K562 (cell line): Measurements from ENCODE around the gene SLC38A10. TPM values are rescaled to one million over a fixed set of nuclear protein-coding genes. Genes with fewer than 3 reads are reported as not detected.

Source experiments
- ATAC-seq: fragments of 200-7000 bp; cut with Tn5 transposase; 3 replicates; pipeline ENCODE4 v1.9.1; 2020; ENCODE audit warnings: moderate library complexity
- BruUV-seq: library from RNA; stranded (reverse); fragments of 400-500 nt; replicated peaks from 2 replicates; lab custom pipeline; 2021; lab: Mats Ljungman, UMichigan
- CTCF ChIA-PET: fragments of 300-600 bp; formaldehyde crosslinking; extraction: SDS; loops from one replicate; lab custom pipeline; 2021; ENCODE audit warnings: low intra/inter-chr PET ratio; lab: Yijun Ruan, JAX
- POLR2A ChIA-PET: fragments of 300-600, 350-650 bp; sonication (Branson Sonifier 250); formaldehyde crosslinking; extraction: SDS; loops from one replicate; lab custom pipeline; 2021; ENCODE audit warnings: antibody characterized with exemption, inconsistent platforms; lab: Yijun Ruan, JAX
- DNase-seq, 4 experiments: peaks; one replicate each; pipeline versions ENCODE4 v3.0.0 to v3.0.0-alpha.2; 2011 to 2018; ENCODE audit warnings: low spot score in 3 of 4, mixed read lengths in 3 of 4; ENCODE audit errors: extremely low read depth in 1 of 4
- FAIRE-seq: peaks from 2 replicates; lab custom pipeline; 2011; peaks lifted over from hg19 to GRCh38; lab: Jason Lieb, UNC
- H2AFZ ChIP-seq: 2 replicates; pipeline ENCODE4 v1.6.0; 2011; ENCODE audit warnings: low read depth, low read length, control low read depth, inconsistent platforms
- H3K27ac ChIP-seq: fragments of 200-600 bp; 3 replicates; pipeline ENCODE4 v1.8.0; 2011; ENCODE audit warnings: low read depth, mild to moderate bottlenecking, control low read depth, inconsistent platforms, low read length, moderate library complexity, mixed read lengths; ENCODE audit errors: extremely low read depth
- H3K27me3 ChIP-seq, 2 experiments: fragments of 300-600 bp in 1 of 2; 2 replicates in 1 of 2; 3 replicates in 1 of 2; pipeline versions ENCODE4 v1.6.0 to v1.8.0; 2011; ENCODE audit warnings: inconsistent platforms in 2 of 2, low read length in 2 of 2, mild to moderate bottlenecking in 1 of 2, mixed read lengths in 1 of 2, moderate library complexity in 1 of 2; ENCODE audit not compliant: control insufficient read depth in 2 of 2, insufficient read depth in 2 of 2
- H3K36me3 ChIP-seq: fragments of 300-600 bp; 3 replicates; pipeline ENCODE4 v1.8.0; 2011; ENCODE audit warnings: mild to moderate bottlenecking, low read length, inconsistent platforms; ENCODE audit not compliant: control insufficient read depth, insufficient read depth
- H3K4me1 ChIP-seq, 2 experiments: fragments of 200-600 bp in 1 of 2; replicated peaks in 1 of 2; 2 replicates in 1 of 2; 3 replicates in 1 of 2; pipeline versions ENCODE4 v1.5.1 to v1.8.0; 2011; ENCODE audit warnings: inconsistent platforms in 2 of 2, low read length in 2 of 2, mild to moderate bottlenecking in 1 of 2, mixed read lengths in 1 of 2, moderate library complexity in 1 of 2; ENCODE audit not compliant: control insufficient read depth in 2 of 2, insufficient read depth in 2 of 2
- H3K4me2 ChIP-seq: 2 replicates; pipeline ENCODE4 v1.6.1; 2011; ENCODE audit warnings: low read length, control low read depth, inconsistent platforms, mixed read lengths; ENCODE audit not compliant: insufficient read depth
- H3K4me3 ChIP-seq: fragments of 200-600 bp; sonication (generic), shearing (Covaris generic); 2 replicates; pipeline ENCODE4 v1.5.1; 2016; ENCODE audit warnings: control low read depth, inconsistent platforms
- H3K79me2 ChIP-seq: fragments of 200-600 bp; 3 replicates; pipeline ENCODE4 v1.8.0; 2011; ENCODE audit warnings: low read length, inconsistent platforms; ENCODE audit not compliant: control insufficient read depth, insufficient read depth
- H3K9ac ChIP-seq, 2 experiments: 2 replicates each; pipeline versions ENCODE4 v1.6.0 to v1.6.1; 2011; ENCODE audit warnings: low read depth in 2 of 2, low read length in 2 of 2, control low read depth in 1 of 2, inconsistent platforms in 1 of 2, mild to moderate bottlenecking in 1 of 2, mixed read lengths in 1 of 2; ENCODE audit not compliant: insufficient read depth in 1 of 2
- H3K9me1 ChIP-seq: one replicate; pipeline ENCODE4 v1.6.0; 2011; ENCODE audit warnings: inconsistent platforms, mild to moderate bottlenecking, low read length, moderate library complexity; ENCODE audit not compliant: control insufficient read depth, insufficient read depth
- H3K9me3 ChIP-seq: replicated peaks from 2 replicates; pipeline ENCODE4 v1.5.1; 2011; ENCODE audit warnings: low read depth, low read length, inconsistent platforms; ENCODE audit not compliant: control insufficient read depth, insufficient read depth
- H4K20me1 ChIP-seq: replicated peaks from 2 replicates; pipeline ENCODE4 v1.6.1; 2011; ENCODE audit warnings: low read length, inconsistent platforms, mixed read lengths; ENCODE audit not compliant: control insufficient read depth, insufficient read depth
- CTBP1 ChIP-seq: fragments of 450-650 bp; IDR thresholded peaks from 2 replicates; pipeline ENCODE4 v1.6.1; 2016; ENCODE audit warnings: borderline replicate concordance
- CXXC5 ChIP-seq: fragments of 250-450 bp; sonication (Bioruptor Pico); IDR thresholded peaks from 2 replicates; pipeline ENCODE4 v1.8.0; 2022; ENCODE audit warnings: inconsistent platforms, mild to moderate bottlenecking, moderate library complexity
- GTF2A2 ChIP-seq: IDR thresholded peaks from 2 replicates; pipeline ENCODE4 v1.6.1; 2016; ENCODE audit warnings: mild to moderate bottlenecking, missing genetic modification characterization, missing compliant biosample characterization
- L3MBTL2 ChIP-seq: fragments of 450-650 bp; IDR thresholded peaks from 2 replicates; pipeline ENCODE4 v1.6.1; 2016; ENCODE audit warnings: mild to moderate bottlenecking, moderate library complexity
- NCOA4 ChIP-seq: fragments of 450-650 bp; IDR thresholded peaks from 2 replicates; pipeline ENCODE4 v1.6.1; 2018; ENCODE audit warnings: mild to moderate bottlenecking; ENCODE audit not compliant: partially characterized antibody
- TCF7 ChIP-seq: sonication (generic); IDR thresholded peaks from 2 replicates; pipeline ENCODE4 v1.6.1; 2016; ENCODE audit warnings: antibody characterized with exemption, borderline replicate concordance
- ZNF23 ChIP-seq: fragments of 250-450 bp; sonication (Bioruptor Pico); IDR thresholded peaks from 2 replicates; pipeline ENCODE4 v1.4.0; 2020; ENCODE audit warnings: mild to moderate bottlenecking
- WGBS: fragments of 100-300 bp; shearing (Covaris generic); methylation state at CpG from one replicate; pipeline ENCODE4 v1.1.6; 2016; ENCODE audit warnings: low coverage, mixed read lengths; ENCODE audit not compliant: insufficient coverage; ENCODE audit errors: missing lambda C conversion rate; 5-methylcytosine and 5-hydroxymethylcytosine counted together
- in situ Hi-C: fragments of 300-500 bp; cut with MboI; formaldehyde crosslinking; loops from 4 replicates; pipeline ENCODE4 v1.15.0; 2018; ENCODE audit warnings: inconsistent platforms, mixed read lengths
- intact Hi-C: fragments of 100-400 bp; cut with micrococcal nuclease; formaldehyde crosslinking; loops from 2 replicates; pipeline ENCODE4 v1.14.2; 2022
- polyA plus RNA-seq, 8 experiments: library from polyadenylated mRNA; depleted of rRNA in 4 of 8; stranded (reverse) in 5 of 8; unstranded in 3 of 8; fragments of >200 nt; fragmentation: Nextera tagmentation in 2 of 8; fragmentation: Illumina TruSeq in 1 of 8; extraction: Ambion mirVana in 2 of 8; extraction: Trizol in 1 of 8; gene quantifications; 2 replicates each; pipeline versions ENCODE4 v1.2.1 to v1.2.3, GENCODE V29; 2011 to 2014; ENCODE audit warnings: inconsistent platforms in 1 of 8, missing spikeins in 1 of 8
- total RNA-seq, 7 experiments: library from RNA; depleted of rRNA in 6 of 7; stranded (reverse); fragments of >200 nt in 6 of 7; fragmentation: Illumina TruSeq in 2 of 7; extraction: Trizol in 2 of 7; gene quantifications; 2 replicates each; pipeline versions ENCODE4 v1.2.1 to v1.2.3, GENCODE V29; 2011 to 2021; ENCODE audit warnings: low replicate concordance in 1 of 7
- TF ChIP-seq, protein P1 (sequence below): fragments of 450-650 bp; IDR thresholded peaks from 2 replicates; pipeline ENCODE4 v1.6.1; 2016

The SLC38A10 gene
- total and polyA plus RNA-seq, 9 of the 15 experiments (the other 6 are each of a cell fraction or from before 2014, with no cell fraction given), result 0.45 to 54.2 (median 13.8) TPM

DNA sequence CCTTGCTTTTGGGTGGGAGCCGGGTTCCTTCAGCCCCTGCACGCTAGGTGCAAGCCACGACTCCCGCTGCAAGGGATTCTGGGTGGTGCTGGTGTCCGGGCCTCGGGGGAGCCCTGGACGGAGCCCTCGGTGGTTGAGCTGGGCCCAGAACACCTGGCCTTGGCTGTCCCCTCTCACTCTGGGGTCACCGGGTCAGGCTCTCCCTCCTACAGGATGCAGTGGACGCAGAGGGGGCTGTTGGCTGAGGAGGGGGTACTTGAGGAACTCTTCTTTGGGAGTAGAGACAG, 27.9 kb upstream of the SLC38A10 start:
- DNase-seq (no peak), FAIRE-seq (no peak), ATAC-seq (peak; percentile 49; the same call in 2 of the 3 replicates)
- in situ Hi-C loops, result no loop called here
- POLR2A ChIA-PET, result interaction anchor here (0.8 to 1.0 kb wide), 2 partner anchors 10 to 17 kb away, joined by 3 read pairs; no protein-coding TSS in a partner anchor
- H3K4me1 ChIP-seq, result peaks cover 0 to 53% of the 10 kb centered on the region in 2 experiments; a peak in 2 of 5 replicates
- 77% methylated on average over 10 of the region's 10 CpGs for WGBS
- 0 out of 4 replicates have a peak overlapping the region, but pooled peaks of 1 of the 2 experiments have one; percentile 42 for H3K9ac ChIP-seq
- no peaks in the 10 kb centered on the region for H4K20me1 ChIP-seq
- H3K27ac ChIP-seq, result no peak overlapping the region
- no peaks in the 10 kb centered on the region for H3K79me2 ChIP-seq
- BruUV-seq, result no TSS peak
- H3K4me3 ChIP-seq, result no peak overlapping the region
- H2AFZ ChIP-seq, result peak overlapping the region; percentile 79
- H3K27me3 ChIP-seq, result no peaks in the 10 kb centered on the region
- H3K9me1 ChIP-seq, result no peaks in the 10 kb centered on the region
- intact Hi-C loops, result no loop called here
- H3K9me3 ChIP-seq, result no peaks in the 10 kb centered on the region
- H3K36me3 ChIP-seq, result no peaks in the 10 kb centered on the region
- TF ChIP-seq TCF7 (no peak), ZNF23 (CRISPR knock-in tag) (no peak), CTBP1 (peak; percentile 6; the same call in 1 of the 2 replicates), GTF2A2 (tag) (no peak), L3MBTL2 (peak; percentile 38; the same call in 1 of the 2 replicates), CXXC5 (CRISPR knock-in tag) (0 out of 2 replicates have a peak, but pooled peaks have one; percentile 16), NCOA4 (no peak)
- TF ChIP-seq, protein P1, sequence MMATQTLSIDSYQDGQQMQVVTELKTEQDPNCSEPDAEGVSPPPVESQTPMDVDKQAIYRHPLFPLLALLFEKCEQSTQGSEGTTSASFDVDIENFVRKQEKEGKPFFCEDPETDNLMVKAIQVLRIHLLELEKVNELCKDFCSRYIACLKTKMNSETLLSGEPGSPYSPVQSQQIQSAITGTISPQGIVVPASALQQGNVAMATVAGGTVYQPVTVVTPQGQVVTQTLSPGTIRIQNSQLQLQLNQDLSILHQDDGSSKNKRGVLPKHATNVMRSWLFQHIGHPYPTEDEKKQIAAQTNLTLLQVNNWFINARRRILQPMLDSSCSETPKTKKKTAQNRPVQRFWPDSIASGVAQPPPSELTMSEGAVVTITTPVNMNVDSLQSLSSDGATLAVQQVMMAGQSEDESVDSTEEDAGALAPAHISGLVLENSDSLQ, result peak; percentile 3
- no peak overlapping the region for H3K4me2 ChIP-seq
- CTCF ChIA-PET, result no interaction called here
